Measurements from ENCODE around the gene CFAP97D2.
"Not testable (repeated sequence)": the region's sequence is repeated elsewhere in the genome, so short reads cannot be mapped to it uniquely, and the experiment has no call there.

The CFAP97D2 gene

GRCh38 chr13:114179087-114179658 lies at the start of gene CFAP97D2:
TSS of gene CFAP97D2 (plus strand) at chr13:114179257. CDS start at chr13:114179331, 74 bp downstream.
- no peak for DNase-seq (ENCODE audit: low spot score)

GRCh38 chr13:114129649-114130062 lies 49.4 kb upstream of the CFAP97D2 start:
- DNase-seq (ENCODE audit: low spot score): no peak

GRCh38 chr13:114130131-114130836 lies 48.8 kb upstream of the CFAP97D2 start:
- no peak for DNase-seq (ENCODE audit: low spot score)

- DNase-seq (ENCODE audit: low spot score): no peak
Measured at GRCh38 chr13:114130837-114131582, 48.0 kb upstream of the CFAP97D2 start.

GRCh38 chr13:114131583-114132418 lies 47.3 kb upstream of the CFAP97D2 start:
- no peak for DNase-seq (ENCODE audit: low spot score)

GRCh38 chr13:114132419-114133121 lies 46.5 kb upstream of the CFAP97D2 start, which contains the start of gene RASA3:
TSS of gene RASA3 (minus strand) at chr13:114132623. CDS start at chr13:114132489, 134 bp downstream.
- DNase-seq (ENCODE audit: low spot score): peak; percentile 63

- DNase-seq (ENCODE audit: low spot score): not testable (repeated sequence)
Measured at GRCh38 chr13:114133126-114133525, 45.9 kb upstream of the CFAP97D2 start.

GRCh38 chr13:114133552-114133951 lies 45.5 kb upstream of the CFAP97D2 start:
- not testable (repeated sequence) for DNase-seq (ENCODE audit: low spot score)

- no peak for DNase-seq (ENCODE audit: low spot score)
Measured at GRCh38 chr13:114134111-114134943, 44.7 kb upstream of the CFAP97D2 start.

GRCh38 chr13:114134944-114135610 lies 44.0 kb upstream of the CFAP97D2 start:
- no peak for DNase-seq (ENCODE audit: low spot score)

GRCh38 chr13:114135731-114136171 lies 43.3 kb upstream of the CFAP97D2 start:
- DNase-seq (ENCODE audit: low spot score): no peak

- DNase-seq (ENCODE audit: low spot score): no peak
Measured at GRCh38 chr13:114136576-114136975, 42.5 kb upstream of the CFAP97D2 start.

- DNase-seq (ENCODE audit: low spot score): peak; percentile 79
Measured at GRCh38 chr13:114140131-114140905, 38.7 kb upstream of the CFAP97D2 start.

GRCh38 chr13:114140906-114141250 lies 38.2 kb upstream of the CFAP97D2 start:
- no peak for DNase-seq (ENCODE audit: low spot score)

- DNase-seq (ENCODE audit: low spot score): no peak
Measured at GRCh38 chr13:114141261-114141996, 37.6 kb upstream of the CFAP97D2 start.

- DNase-seq (ENCODE audit: low spot score): no peak
Measured at GRCh38 chr13:114142137-114142550, 36.9 kb upstream of the CFAP97D2 start.

- peak; percentile 82 for DNase-seq (ENCODE audit: low spot score)
Measured at GRCh38 chr13:114142640-114143490, 36.2 kb upstream of the CFAP97D2 start.
